Stimulated activated naive CD8-positive, alpha-beta T cell treated with anti-CD3 and anti-CD28 coated beads, Interleukin-15, Interleukin-2, amounts not matched to agents 100 U/mL and 50 U/mL, for 24 hours (primary cell): ENCODE measurements around the gene NCCRP1.
"Not testable (repeated sequence)": the region's sequence is repeated elsewhere in the genome, so short reads cannot be mapped to it uniquely, and the experiment has no call there.

Source experiments
- ATAC-seq: fragments of 150-1000 bp; cut with Tn5 transposase; one replicate; pipeline ENCODE4 v1.10.0; 2021
- DNase-seq: peaks from one replicate; pipeline ENCODE4 v3.0.0; 2021

The NCCRP1 gene

GRCh38 chr19:39208175-39208795 lies 11.5 kb downstream of the NCCRP1 start:
- ATAC-seq (no peak), DNase-seq (no peak)

GRCh38 chr19:39209196-39209595 lies 12.4 kb downstream of the NCCRP1 start:
- ATAC-seq (no peak), DNase-seq (no peak)

- DNase-seq: no peak
- no peak for ATAC-seq
Measured at GRCh38 chr19:39211731-39212374, 15.1 kb downstream of the NCCRP1 start.

GRCh38 chr19:39212375-39212742 lies 15.6 kb downstream of the NCCRP1 start:
- ATAC-seq (peak; percentile 83), DNase-seq (peak; percentile 72)

- not testable (repeated sequence) for ATAC-seq, DNase-seq
Measured at GRCh38 chr19:39215323-39215722, 18.6 kb downstream of the NCCRP1 start.

- no peak for ATAC-seq
- no peak for DNase-seq
Measured at GRCh38 chr19:39217094-39217493, 20.3 kb downstream of the NCCRP1 start.

GRCh38 chr19:39218230-39219007 lies 21.7 kb downstream of the NCCRP1 start:
- no peak for ATAC-seq
- no peak for DNase-seq

- DNase-seq, ATAC-seq: not testable (repeated sequence)
Measured at GRCh38 chr19:39219108-39219507, 22.3 kb downstream of the NCCRP1 start.

- ATAC-seq (no peak), DNase-seq (peak; percentile 20)
Measured at GRCh38 chr19:39223703-39224279, 27.0 kb downstream of the NCCRP1 start.

GRCh38 chr19:39224910-39225309 lies 28.1 kb downstream of the NCCRP1 start:
- ATAC-seq: no peak
- DNase-seq: no peak

GRCh38 chr19:39230096-39230764 lies 33.5 kb downstream of the NCCRP1 start:
- DNase-seq (no peak), ATAC-seq (no peak)

GRCh38 chr19:39232708-39233107 lies 35.9 kb downstream of the NCCRP1 start:
- ATAC-seq (no peak), DNase-seq (no peak)

GRCh38 chr19:39236527-39236926 lies 39.8 kb downstream of the NCCRP1 start:
- peak; percentile 64 for ATAC-seq
- DNase-seq: peak; percentile 43

- peak; percentile 56 for DNase-seq
- ATAC-seq: peak; percentile 73
Measured at GRCh38 chr19:39237200-39238184, 40.7 kb downstream of the NCCRP1 start.

- DNase-seq: no peak
- no peak for ATAC-seq
Measured at GRCh38 chr19:39238209-39238608, 41.4 kb downstream of the NCCRP1 start.

GRCh38 chr19:39238944-39239343 lies 42.2 kb downstream of the NCCRP1 start:
- no peak for ATAC-seq

GRCh38 chr19:39240421-39240820 lies 43.7 kb downstream of the NCCRP1 start:
- ATAC-seq (no peak), DNase-seq (no peak)

More at GRCh38 chr19:39238944-39239343, 42.2 kb downstream of the NCCRP1 start:
- no peak for DNase-seq

- not testable (repeated sequence) for DNase-seq, ATAC-seq
Measured at GRCh38 chr19:39243741-39244140, 47.0 kb downstream of the NCCRP1 start.

- ATAC-seq, DNase-seq: not testable (repeated sequence)
Measured at GRCh38 chr19:39244410-39245100, 47.8 kb downstream of the NCCRP1 start, which contains the start of gene IFNL3. Gene IFNL3 (minus strand): TSS chr19:39245006. CDS start chr19:39244967, 39 bp downstream.

- not testable (repeated sequence) for ATAC-seq, DNase-seq
Measured at GRCh38 chr19:39245166-39245565, 48.4 kb downstream of the NCCRP1 start.
